ENCODE data around the gene ADGRD2. TPM values are rescaled to one million over a fixed set of nuclear protein-coding genes. Genes with fewer than 3 reads are reported as not detected.
A peak's percentile ranks its signal among the peaks of the same experiment; 100 is the strongest.

The ADGRD2 gene
- total RNA-seq, 1 experiment from 2014 or later, result not detected

DNA sequence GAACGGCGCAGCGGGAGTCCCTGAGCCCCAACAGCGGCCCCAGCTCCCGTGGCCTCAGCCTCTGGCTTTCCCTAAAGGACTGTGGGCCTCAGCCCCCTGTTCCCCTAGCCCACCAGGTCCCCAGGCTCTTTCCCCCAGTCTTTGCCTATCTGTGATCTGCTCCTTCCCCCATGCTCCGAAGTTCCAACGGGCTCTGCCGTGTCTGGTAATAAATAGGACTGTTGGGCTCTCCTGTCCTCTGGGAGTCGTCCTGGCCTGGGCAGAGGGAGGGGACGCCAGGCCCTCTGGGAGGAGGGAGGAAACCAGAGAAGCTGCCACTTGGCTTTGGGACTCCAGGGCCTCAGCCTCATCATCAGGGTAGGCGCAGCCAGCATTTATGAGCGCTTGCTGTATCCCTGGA lies 28.1 kb downstream of the ADGRD2 start:
- H3K4me3 Mint-ChIP-seq (ENCODE audit: low read depth, unreplicated experiment), result no peak overlapping the region
- intact Hi-C loops (cut with micrococcal nuclease; ENCODE audit: unreplicated experiment), result no loop called here
- no peaks in the 10 kb centered on the region for H3K9me3 Mint-ChIP-seq (ENCODE audit: low read depth, unreplicated experiment)
- no peak for DNase-seq
- peaks cover 53% of the 10 kb centered on the region for H3K27me3 Mint-ChIP-seq (ENCODE audit: unreplicated experiment)
- H3K4me1 Mint-ChIP-seq (ENCODE audit: low read depth, unreplicated experiment), result peaks cover 6% of the 10 kb centered on the region
- H3K36me3 Mint-ChIP-seq (ENCODE audit: insufficient read depth, unreplicated experiment), result no peaks in the 10 kb centered on the region
- BruUV-seq (replicated peaks), result no TSS peak
- H3K27ac Mint-ChIP-seq (ENCODE audit: unreplicated experiment), result no peak overlapping the region
- CTCF ChIA-PET, result interaction anchor here (0.7 kb wide), 1 partner anchor 404 kb away, joined by 8 read pairs; no protein-coding TSS in a partner anchor
- TF ChIP-seq, protein P1, sequence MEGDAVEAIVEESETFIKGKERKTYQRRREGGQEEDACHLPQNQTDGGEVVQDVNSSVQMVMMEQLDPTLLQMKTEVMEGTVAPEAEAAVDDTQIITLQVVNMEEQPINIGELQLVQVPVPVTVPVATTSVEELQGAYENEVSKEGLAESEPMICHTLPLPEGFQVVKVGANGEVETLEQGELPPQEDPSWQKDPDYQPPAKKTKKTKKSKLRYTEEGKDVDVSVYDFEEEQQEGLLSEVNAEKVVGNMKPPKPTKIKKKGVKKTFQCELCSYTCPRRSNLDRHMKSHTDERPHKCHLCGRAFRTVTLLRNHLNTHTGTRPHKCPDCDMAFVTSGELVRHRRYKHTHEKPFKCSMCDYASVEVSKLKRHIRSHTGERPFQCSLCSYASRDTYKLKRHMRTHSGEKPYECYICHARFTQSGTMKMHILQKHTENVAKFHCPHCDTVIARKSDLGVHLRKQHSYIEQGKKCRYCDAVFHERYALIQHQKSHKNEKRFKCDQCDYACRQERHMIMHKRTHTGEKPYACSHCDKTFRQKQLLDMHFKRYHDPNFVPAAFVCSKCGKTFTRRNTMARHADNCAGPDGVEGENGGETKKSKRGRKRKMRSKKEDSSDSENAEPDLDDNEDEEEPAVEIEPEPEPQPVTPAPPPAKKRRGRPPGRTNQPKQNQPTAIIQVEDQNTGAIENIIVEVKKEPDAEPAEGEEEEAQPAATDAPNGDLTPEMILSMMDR (IDR thresholded peaks at IDR 0.05; ENCODE audit: unreplicated experiment), result no peak

GRCh38 chr9:124479371-124479770 lies 29.1 kb downstream of the ADGRD2 start:
- TF ChIP-seq, protein P1 (IDR thresholded peaks at IDR 0.05; ENCODE audit: unreplicated experiment), result no peak
- Mint-ChIP-seq H3K9me3 (ENCODE audit: low read depth, unreplicated experiment) (no peaks in the 10 kb centered on the region), H3K4me3 (ENCODE audit: low read depth, unreplicated experiment) (no peak overlapping the region), H3K36me3 (ENCODE audit: insufficient read depth, unreplicated experiment) (no peaks in the 10 kb centered on the region), H3K27ac (ENCODE audit: unreplicated experiment) (no peak overlapping the region), H3K27me3 (ENCODE audit: unreplicated experiment) (peaks cover 48% of the 10 kb centered on the region), H3K4me1 (ENCODE audit: low read depth, unreplicated experiment) (peaks cover 6% of the 10 kb centered on the region)
- BruUV-seq (replicated peaks), result no TSS peak
- CTCF ChIA-PET, result no interaction called here
- no peak for DNase-seq
- intact Hi-C loops (cut with micrococcal nuclease; ENCODE audit: unreplicated experiment), result no loop called here

- Mint-ChIP-seq H3K4me1 (ENCODE audit: low read depth, unreplicated experiment) (peaks cover 6% of the 10 kb centered on the region), H3K27ac (ENCODE audit: unreplicated experiment) (no peak overlapping the region), H3K4me3 (ENCODE audit: low read depth, unreplicated experiment) (no peak overlapping the region), H3K36me3 (ENCODE audit: insufficient read depth, unreplicated experiment) (no peaks in the 10 kb centered on the region), H3K9me3 (ENCODE audit: low read depth, unreplicated experiment) (no peaks in the 10 kb centered on the region), H3K27me3 (ENCODE audit: unreplicated experiment) (peaks cover 43% of the 10 kb centered on the region)
- intact Hi-C loops (cut with micrococcal nuclease; ENCODE audit: unreplicated experiment), result loop anchor here (5.0 kb wide), 1 partner anchor 63 kb away; the partner anchor contains the start of gene PSMB7
- DNase-seq, result no peak
- no TSS peak for BruUV-seq (replicated peaks)
- CTCF ChIA-PET, result no interaction called here
- TF ChIP-seq, protein P1 (IDR thresholded peaks at IDR 0.05; ENCODE audit: unreplicated experiment), result no peak
Measured at GRCh38 chr9:124479947-124480620, 29.8 kb downstream of the ADGRD2 start.

DNA sequence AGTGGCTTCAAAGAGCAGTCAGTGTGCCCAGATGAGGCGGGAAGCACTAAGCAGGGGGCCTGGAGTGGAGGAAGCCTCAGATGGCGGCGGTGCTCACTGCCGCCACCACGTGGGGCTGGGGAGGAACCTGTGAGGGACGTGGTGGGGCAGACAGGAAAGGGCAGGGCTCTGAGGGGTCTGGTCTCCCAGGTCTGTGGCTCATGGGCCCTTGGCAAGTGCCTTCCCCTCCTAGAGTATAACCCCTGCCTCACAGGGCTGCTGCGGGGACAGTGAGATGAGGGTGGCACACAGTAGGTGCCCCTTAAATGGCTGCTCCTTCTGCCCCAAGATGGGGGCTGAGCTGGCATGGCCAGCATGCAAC lies 30.4 kb downstream of the ADGRD2 start:
- TF ChIP-seq, protein P1 (IDR thresholded peaks at IDR 0.05; ENCODE audit: unreplicated experiment), result no peak
- DNase-seq, result peak; percentile 29
- no peaks in the 10 kb centered on the region for H3K36me3 Mint-ChIP-seq (ENCODE audit: insufficient read depth, unreplicated experiment)
- no TSS peak for BruUV-seq (replicated peaks)
- no peak overlapping the region for H3K27ac Mint-ChIP-seq (ENCODE audit: unreplicated experiment)
- H3K4me3 Mint-ChIP-seq (ENCODE audit: low read depth, unreplicated experiment), result no peak overlapping the region
- intact Hi-C loops (cut with micrococcal nuclease; ENCODE audit: unreplicated experiment), result loop anchor here (5.0 kb wide), 1 partner anchor 63 kb away; the partner anchor contains the start of gene PSMB7
- peaks cover 49% of the 10 kb centered on the region for H3K27me3 Mint-ChIP-seq (ENCODE audit: unreplicated experiment)
- peaks cover 6% of the 10 kb centered on the region for H3K4me1 Mint-ChIP-seq (ENCODE audit: low read depth, unreplicated experiment)
- no peaks in the 10 kb centered on the region for H3K9me3 Mint-ChIP-seq (ENCODE audit: low read depth, unreplicated experiment)
- CTCF ChIA-PET, result no interaction called here

All from Calu3 (cell line).